GM18502 (cell line): Measurements from ENCODE around the gene KRTAP4-16.
"Not testable (repeated sequence)": the region's sequence is repeated elsewhere in the genome, so short reads cannot be mapped to it uniquely, and the experiment has no call there.

Experiments used
- ATAC-seq: cut with Tn5 transposase; IDR thresholded peaks from one replicate; pipeline ENCODE4 v1.9.1; 2021; ENCODE audit warnings: mild to moderate bottlenecking; ENCODE audit not compliant: unreplicated experiment, poor library complexity

KRTAP4-16 gene

GRCh38 chr17:41101586-41102259 lies at the start of gene KRTAP4-16:
TSS of gene KRTAP4-16 (minus strand) at chr17:41102209. CDS start at chr17:41102209, 0 bp downstream.
- no peak for ATAC-seq

- no peak for ATAC-seq
Observed at GRCh38 chr17:41151525-41151924, 49.5 kb upstream of the KRTAP4-16 start.

GRCh38 chr17:41150026-41150425 lies 48.0 kb upstream of the KRTAP4-16 start:
- no peak for ATAC-seq

GRCh38 chr17:41149652-41149985 lies 47.6 kb upstream of the KRTAP4-16 start, which contains the start of gene KRTAP4-5:
TSS of gene KRTAP4-5 (minus strand) at chr17:41149825. CDS start at chr17:41149767, 58 bp downstream.
- ATAC-seq: no peak

- ATAC-seq: not testable (repeated sequence)
Observed at GRCh38 chr17:41148971-41149651, 47.1 kb upstream of the KRTAP4-16 start.

GRCh38 chr17:41147531-41148204 lies 45.7 kb upstream of the KRTAP4-16 start:
- ATAC-seq: no peak

GRCh38 chr17:41145261-41145660 lies 43.3 kb upstream of the KRTAP4-16 start:
- no peak for ATAC-seq

- no peak for ATAC-seq
Observed at GRCh38 chr17:41144846-41145245, 42.8 kb upstream of the KRTAP4-16 start.

GRCh38 chr17:41141361-41141760 lies 39.4 kb upstream of the KRTAP4-16 start:
- no peak for ATAC-seq

- ATAC-seq: no peak
Observed at GRCh38 chr17:41140360-41141131, 38.5 kb upstream of the KRTAP4-16 start, which contains the start of gene KRTAP4-6. TSS of gene KRTAP4-6 (minus strand) at chr17:41140544. CDS start at chr17:41140487, 57 bp downstream.

GRCh38 chr17:41139865-41140264 lies 37.9 kb upstream of the KRTAP4-16 start:
- ATAC-seq: not testable (repeated sequence)

GRCh38 chr17:41133880-41134735 lies 32.1 kb upstream of the KRTAP4-16 start:
- ATAC-seq: no peak

GRCh38 chr17:41131979-41132378 lies 30.0 kb upstream of the KRTAP4-16 start:
- no peak for ATAC-seq

- no peak for ATAC-seq
Observed at GRCh38 chr17:41127371-41127770, 25.4 kb upstream of the KRTAP4-16 start.

- ATAC-seq: no peak
Observed at GRCh38 chr17:41126412-41126811, 24.4 kb upstream of the KRTAP4-16 start.

- ATAC-seq: no peak
Observed at GRCh38 chr17:41125064-41125463, 23.1 kb upstream of the KRTAP4-16 start.

GRCh38 chr17:41123991-41124371 lies 22.0 kb upstream of the KRTAP4-16 start, which contains the start of gene KRTAP4-12:
TSS of gene KRTAP4-12 (minus strand) at chr17:41124182. CDS start at chr17:41124122, 60 bp downstream.
- ATAC-seq: not testable (repeated sequence)

GRCh38 chr17:41123292-41123990 lies 21.4 kb upstream of the KRTAP4-16 start:
- ATAC-seq: not testable (repeated sequence)

GRCh38 chr17:41121742-41122141 lies 19.7 kb upstream of the KRTAP4-16 start:
- ATAC-seq: no peak
